GM23338 (cell line): Measurements from ENCODE around the gene BCL2L14. TPM values are rescaled to one million over a fixed set of nuclear protein-coding genes. Genes with fewer than 3 reads are reported as not detected.

Experiments used
- EZH2 ChIP-seq: fragments of 200-600 bp; sonication (generic); IDR thresholded peaks from one replicate; pipeline ENCODE4 v1.8.0; 2017; ENCODE audit warnings: antibody characterized with exemption, mild to moderate bottlenecking, low read depth; ENCODE audit not compliant: unreplicated experiment
- JUNB ChIP-seq: IDR thresholded peaks from one replicate; pipeline ENCODE4 v1.6.1; 2016; ENCODE audit warnings: antibody characterized with exemption; ENCODE audit not compliant: unreplicated experiment
- REST ChIP-seq: IDR thresholded peaks from one replicate; pipeline ENCODE4 v1.6.1; 2018; ENCODE audit warnings: antibody characterized with exemption; ENCODE audit not compliant: unreplicated experiment
- ZNF462 ChIP-seq: fragments of 250-450 bp; sonication (Bioruptor Pico); IDR thresholded peaks from 2 replicates; pipeline ENCODE4 v1.5.0; 2020; ENCODE audit warnings: mild to moderate bottlenecking, moderate library complexity
- polyA plus RNA-seq: library from polyadenylated mRNA; unstranded; fragments of >200 nt; fragmentation: Nextera tagmentation; extraction: Ambion mirVana; gene quantifications from 2 replicates; pipeline ENCODE4 v1.2.1, GENCODE V29; 2016
- total RNA-seq: library from RNA; depleted of rRNA; stranded (reverse); fragments of >200 nt; shearing (Covaris generic); gene quantifications from 2 replicates; pipeline ENCODE4 v1.2.3, GENCODE V29; 2014

Gene BCL2L14
- total and polyA plus RNA-seq, 2 experiments from 2014 or later, result 2.1 to 2.7 TPM

GRCh38 chr12:12032260-12032791 lies 38.4 kb upstream of the BCL2L14 start (continued):
- TF ChIP-seq ZNF462 (CRISPR knock-in tag), result no peak
- no peak for TF ChIP-seq REST
- no peak for TF ChIP-seq JUNB
- TF ChIP-seq EZH2, result no peak
